Trophoblast cell (in vitro differentiated cells and primary cell): Measurements from ENCODE around the gene LRRC31.
A peak's percentile ranks its signal among the peaks of the same experiment; 100 is the strongest.

Source experiments
- DNase-seq, 2 donors: peaks; one replicate each; pipeline ENCODE4 v3.0.0-alpha.2; 2016
- H2AFZ ChIP-seq: 2 replicates; pipeline ENCODE4 v1.6.1; 2013; ENCODE audit warnings: low read length, moderate library complexity, mild to moderate bottlenecking; ENCODE audit not compliant: insufficient read depth, poor library complexity
- H2AK5ac ChIP-seq: 2 replicates; pipeline ENCODE4 v1.6.1; 2013; ENCODE audit warnings: mild to moderate bottlenecking, low read length
- H2BK120ac ChIP-seq: 2 replicates; pipeline ENCODE4 v1.6.1; 2013; ENCODE audit warnings: low read length, mild to moderate bottlenecking, moderate library complexity; ENCODE audit not compliant: insufficient read depth, poor library complexity
- H2BK12ac ChIP-seq: 2 replicates; pipeline ENCODE4 v1.6.1; 2013; ENCODE audit warnings: mild to moderate bottlenecking, low read length, moderate library complexity
- H2BK5ac ChIP-seq: 2 replicates; pipeline ENCODE4 v1.6.1; 2013; ENCODE audit warnings: low read length, low read depth, moderate library complexity, mild to moderate bottlenecking; ENCODE audit not compliant: poor library complexity
- H3K14ac ChIP-seq: 2 replicates; pipeline ENCODE4 v1.6.1; 2013; ENCODE audit warnings: mild to moderate bottlenecking, low read length
- H3K18ac ChIP-seq: 2 replicates; pipeline ENCODE4 v1.6.1; 2013; ENCODE audit warnings: mild to moderate bottlenecking, low read length
- H3K23ac ChIP-seq: 2 replicates; pipeline ENCODE4 v1.6.1; 2013; ENCODE audit warnings: low read length
- H3K27ac ChIP-seq: 2 replicates; pipeline ENCODE4 v1.5.1; 2013; ENCODE audit warnings: low read depth, mild to moderate bottlenecking, inconsistent platforms, low read length, moderate library complexity
- H3K27me3 ChIP-seq: 2 replicates; pipeline ENCODE4 v1.6.1; 2013; ENCODE audit warnings: inconsistent platforms, mild to moderate bottlenecking, low read length, moderate library complexity; ENCODE audit not compliant: insufficient read depth
- H3K36me3 ChIP-seq, 2 experiments: 1 replicate in 1 of 2; 2 replicates in 1 of 2; pipeline ENCODE4 v1.6.1; 2013; ENCODE audit warnings: low read length in 2 of 2, mild to moderate bottlenecking in 2 of 2, moderate library complexity in 1 of 2; ENCODE audit not compliant: insufficient read depth in 2 of 2, control insufficient read depth in 1 of 2
- H3K4ac ChIP-seq: 2 replicates; pipeline ENCODE4 v1.6.1; 2013; ENCODE audit warnings: low read depth, mild to moderate bottlenecking, low read length, moderate library complexity
- H3K4me1 ChIP-seq, 2 experiments: 1 replicate in 1 of 2; 2 replicates in 1 of 2; pipeline ENCODE4 v1.6.1; 2013; ENCODE audit warnings: low read length in 2 of 2, mild to moderate bottlenecking in 2 of 2, moderate library complexity in 1 of 2; ENCODE audit not compliant: insufficient read depth in 2 of 2, control insufficient read depth in 1 of 2
- H3K4me2 ChIP-seq: 2 replicates; pipeline ENCODE4 v1.6.1; 2013; ENCODE audit warnings: inconsistent platforms, mild to moderate bottlenecking, low read length, moderate library complexity
- H3K4me3 ChIP-seq: 2 replicates; pipeline ENCODE4 v1.5.1; 2013; ENCODE audit warnings: mild to moderate bottlenecking, low read depth, low read length, inconsistent platforms
- H3K79me1 ChIP-seq: one replicate; pipeline ENCODE4 v1.6.1; 2013; ENCODE audit warnings: low read length
- H3K79me2 ChIP-seq: 2 replicates; pipeline ENCODE4 v1.6.1; 2013; ENCODE audit warnings: low read length, mild to moderate bottlenecking; ENCODE audit not compliant: control insufficient read depth, insufficient read depth, poor library complexity
- H3K9ac ChIP-seq: 2 replicates; pipeline ENCODE4 v1.6.1; 2013; ENCODE audit warnings: mild to moderate bottlenecking, low read length
- H3K9me3 ChIP-seq: 2 replicates; pipeline ENCODE4 v1.6.1; 2013; ENCODE audit warnings: low read depth, mild to moderate bottlenecking, control low read depth, inconsistent platforms, low read length; ENCODE audit not compliant: insufficient read depth
- H4K12ac ChIP-seq: 2 replicates; pipeline ENCODE4 v1.6.1; 2013; ENCODE audit warnings: low read depth, mild to moderate bottlenecking, low read length, moderate library complexity
- H4K8ac ChIP-seq: 2 replicates; pipeline ENCODE4 v1.6.1; 2013; ENCODE audit warnings: low read depth, mild to moderate bottlenecking, low read length, moderate library complexity
- H4K91ac ChIP-seq: one replicate; pipeline ENCODE4 v1.6.1; 2013; ENCODE audit warnings: low read depth, mild to moderate bottlenecking, low read length, moderate library complexity
- WGBS: extraction: QIAGEN DNeasy Blood & Tissue Kit; methylation state at CpG from one replicate; pipeline ENCODE4 v1.1.7; 2013; ENCODE audit warnings: missing lambda C conversion rate; ENCODE audit not compliant: insufficient read length, insufficient coverage; ENCODE audit errors: extremely low coverage; 5-methylcytosine and 5-hydroxymethylcytosine counted together

LRRC31 gene

DNA sequence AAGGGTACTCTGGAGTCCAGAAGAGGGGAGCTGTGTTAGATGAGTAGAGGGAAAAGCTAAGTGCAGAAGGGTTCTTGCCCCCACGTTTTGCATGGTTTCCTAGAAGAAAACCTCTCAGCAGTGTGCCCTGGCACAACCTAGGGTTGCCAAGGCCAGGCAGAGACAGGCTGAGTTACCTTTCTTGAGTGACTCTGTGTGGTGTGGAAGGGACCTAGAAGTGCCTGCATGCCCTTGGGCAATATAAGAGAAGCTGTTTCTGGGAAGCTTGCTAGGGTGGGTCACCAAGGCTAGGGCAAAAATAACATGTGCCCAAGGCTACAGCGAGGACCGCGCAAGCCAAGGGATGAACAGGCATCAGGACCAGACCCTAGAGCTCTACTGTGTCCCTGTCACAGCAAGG is 38.2 kb upstream of the LRRC31 start:
- Histone ChIP-seq H4K8ac (no peak overlapping the region), H3K36me3 (no peaks in the 10 kb centered on the region), H4K91ac (no peak overlapping the region), H3K79me1 (no peaks in the 10 kb centered on the region), H3K27me3 (no peaks in the 10 kb centered on the region), H3K14ac (no peak overlapping the region), H2BK5ac (no peak overlapping the region), H3K23ac (peak overlapping the region; percentile 31), H3K9ac (no peak overlapping the region), H2AFZ (no peak overlapping the region), H3K4me3 (peak overlapping the region; percentile 51), H3K4me2 (no peak overlapping the region), H2BK12ac (no peak overlapping the region), H2BK120ac (no peak overlapping the region), H3K4me1 (peaks cover 6% of the 10 kb centered on the region in 2 experiments), H3K4ac (no peak overlapping the region), H2AK5ac (no peak overlapping the region), H3K27ac (no peak overlapping the region), H3K9me3 (peaks cover 10% of the 10 kb centered on the region), H3K18ac (no peak overlapping the region), H4K12ac (no peak overlapping the region), H3K79me2 (no peaks in the 10 kb centered on the region)
- peak; percentile 22 to 82 for DNase-seq
- WGBS, result no CpG with 5 or more reads among the region's 4 CpGs

DNA sequence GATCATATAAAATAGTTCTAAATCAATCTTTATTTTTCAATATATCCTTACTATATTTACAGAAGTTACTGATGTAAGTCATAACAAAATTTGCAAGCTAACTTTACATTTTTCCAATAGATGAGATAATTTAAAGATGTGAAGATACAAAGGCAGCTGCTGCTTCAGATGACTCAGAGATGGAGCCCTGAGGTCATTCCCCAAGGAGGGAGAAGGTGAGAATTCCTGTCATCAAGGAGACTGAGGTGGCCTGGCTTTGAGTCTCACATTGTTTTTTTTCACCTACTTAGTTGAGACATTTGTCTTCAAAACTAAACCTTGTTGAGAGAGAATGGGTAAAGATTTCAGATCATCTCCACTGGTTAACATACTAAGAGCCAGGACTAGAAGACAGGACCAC is 37.7 kb upstream of the LRRC31 start:
- no peak overlapping the region for H2AK5ac ChIP-seq

DNA sequence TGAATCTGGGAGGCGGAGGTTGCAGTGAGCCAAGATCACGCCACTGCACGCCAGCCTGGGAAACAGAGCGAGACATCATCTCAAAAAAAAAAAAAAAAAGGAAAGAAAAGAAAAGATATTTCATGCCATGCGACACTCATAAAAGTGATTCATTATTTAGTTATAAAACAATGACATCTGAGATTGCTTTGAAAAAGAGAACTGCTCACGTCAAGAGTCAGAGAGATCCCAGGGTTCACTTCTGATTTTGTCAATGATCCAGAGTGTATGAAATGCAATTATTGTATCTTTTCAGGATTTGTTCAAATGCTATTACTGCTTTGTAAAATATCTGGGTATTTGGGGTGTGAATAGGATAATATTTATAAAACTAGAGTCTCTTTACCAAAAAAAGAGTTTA is 35.7 kb upstream of the LRRC31 start:
- no peak overlapping the region for H3K9ac ChIP-seq
- no peak overlapping the region for H4K12ac ChIP-seq
- H2BK12ac ChIP-seq, result no peak overlapping the region
- no peaks in the 10 kb centered on the region for H3K79me2 ChIP-seq
- H3K4me2 ChIP-seq, result no peak overlapping the region
- DNase-seq, result no peak
- no peak overlapping the region for H3K4me3 ChIP-seq
- H3K18ac ChIP-seq, result no peak overlapping the region
- H3K36me3 ChIP-seq, result no peaks in the 10 kb centered on the region
- H3K4me1 ChIP-seq, result peaks cover 6% of the 10 kb centered on the region in 2 experiments
- H2BK120ac ChIP-seq, result no peak overlapping the region
- no peak overlapping the region for H2AK5ac ChIP-seq
- peaks cover 10% of the 10 kb centered on the region for H3K9me3 ChIP-seq
- no peaks in the 10 kb centered on the region for H3K27me3 ChIP-seq
- no peak overlapping the region for H2BK5ac ChIP-seq
- H3K23ac ChIP-seq, result no peak overlapping the region
- no peak overlapping the region for H2AFZ ChIP-seq
- no peak overlapping the region for H4K91ac ChIP-seq
- no peak overlapping the region for H3K14ac ChIP-seq
- WGBS, result no CpG with 5 or more reads among the region's 6 CpGs
- no peaks in the 10 kb centered on the region for H3K79me1 ChIP-seq
- H4K8ac ChIP-seq, result no peak overlapping the region
- no peak overlapping the region for H3K4ac ChIP-seq
- no peak overlapping the region for H3K27ac ChIP-seq

More for the DNA sequence above, 37.7 kb upstream of the LRRC31 start:
- no peak overlapping the region for H2BK5ac ChIP-seq
- H3K4me1 ChIP-seq, result peaks cover 6% of the 10 kb centered on the region in 2 experiments
- no peak overlapping the region for H3K4me2 ChIP-seq
- no peak overlapping the region for H3K18ac ChIP-seq
- no peak overlapping the region for H3K23ac ChIP-seq
- no peak overlapping the region for H3K4ac ChIP-seq
- no peaks in the 10 kb centered on the region for H3K27me3 ChIP-seq
- no peak overlapping the region for H4K91ac ChIP-seq
- no peak overlapping the region for H2BK12ac ChIP-seq
- no peak overlapping the region for H4K8ac ChIP-seq
- no peak overlapping the region for H3K9ac ChIP-seq
- peaks cover 10% of the 10 kb centered on the region for H3K9me3 ChIP-seq
- no peak overlapping the region for H2AFZ ChIP-seq
- no peak overlapping the region for H4K12ac ChIP-seq
- H3K36me3 ChIP-seq, result no peaks in the 10 kb centered on the region
- H3K14ac ChIP-seq, result no peak overlapping the region
- H3K27ac ChIP-seq, result no peak overlapping the region
- H3K79me1 ChIP-seq, result no peaks in the 10 kb centered on the region
- no peak overlapping the region for H2BK120ac ChIP-seq
- H3K79me2 ChIP-seq, result no peaks in the 10 kb centered on the region
- no peak overlapping the region for H3K4me3 ChIP-seq
- DNase-seq, result peak; percentile 79 to 95

GRCh38 chr3:169901453-169901852 is 31.7 kb upstream of the LRRC31 start:
- Histone ChIP-seq H3K4me3 (no peak overlapping the region), H3K27me3 (no peaks in the 10 kb centered on the region), H2BK5ac (no peak overlapping the region), H4K91ac (no peak overlapping the region), H2AFZ (no peak overlapping the region), H2BK120ac (no peak overlapping the region), H3K36me3 (no peaks in the 10 kb centered on the region), H3K18ac (no peak overlapping the region), H4K8ac (no peak overlapping the region), H4K12ac (no peak overlapping the region), H3K9me3 (peaks cover 10% of the 10 kb centered on the region), H3K4ac (no peak overlapping the region), H3K23ac (no peak overlapping the region), H3K9ac (no peak overlapping the region), H3K4me2 (no peak overlapping the region), H3K79me2 (no peaks in the 10 kb centered on the region), H2BK12ac (no peak overlapping the region), H2AK5ac (no peak overlapping the region), H3K27ac (no peak overlapping the region), H3K4me1 (no peaks in the 10 kb centered on the region), H3K14ac (no peak overlapping the region), H3K79me1 (no peaks in the 10 kb centered on the region)
- no CpG with 5 or more reads among the region's 1 CpG for WGBS
- DNase-seq, result no peak
